Head of caudate nucleus (tissue), 42 donors: ENCODE results near the gene SULT1C3.

ENCODE experiments used
- DNase-seq, 42 donors: peaks; one replicate each; pipeline versions ENCODE4 v3.0.0 to v3.0.0-alpha.2; 2020 to 2021; ENCODE audit warnings: mixed read lengths in 7 of 42
- intact Hi-C: fragments of 100-400 bp; cut with DNase I; formaldehyde crosslinking; loops from one replicate; pipeline ENCODE4 v1.15.0; 2022

SULT1C3 gene

DNA sequence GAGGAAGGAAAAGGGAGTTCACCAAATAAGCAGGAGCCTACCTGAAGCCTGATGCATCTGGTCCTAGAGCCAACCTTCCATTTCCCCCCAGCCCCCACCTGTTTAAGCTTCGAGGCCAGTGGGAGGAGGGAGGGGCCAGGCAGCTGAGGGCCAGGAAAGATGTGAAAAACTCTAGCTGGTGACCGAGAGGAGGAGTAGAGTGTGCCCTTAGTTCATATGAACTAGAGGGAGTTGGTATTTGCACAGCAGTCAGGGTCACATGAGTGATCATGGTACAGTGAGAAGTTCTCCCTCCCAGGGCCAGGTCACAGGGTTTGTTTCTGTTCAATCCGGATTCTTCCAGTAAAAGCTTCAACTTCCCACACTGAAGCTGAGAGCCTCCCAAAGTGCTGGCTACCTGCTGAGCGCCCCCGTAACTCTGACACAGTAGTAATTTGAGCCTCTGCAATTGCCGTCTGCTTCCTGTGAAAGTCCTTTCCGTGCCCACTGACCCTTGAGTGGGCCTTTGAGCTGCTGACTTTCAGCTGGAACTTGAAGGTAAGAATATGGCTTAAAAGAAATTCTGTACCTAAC lies 48.9 kb downstream of the SULT1C3 start, which contains the start of gene SULT1C2:
Gene SULT1C2, plus strand, starts transcription at position 362 of the 573 bp plus-strand sequence. CDS start 4,773 bp downstream, outside the sequence.
- intact Hi-C loops = no loop called here
- peak in 4 of 42 donors; percentile 2 to 43 (median 10) for DNase-seq

DNA sequence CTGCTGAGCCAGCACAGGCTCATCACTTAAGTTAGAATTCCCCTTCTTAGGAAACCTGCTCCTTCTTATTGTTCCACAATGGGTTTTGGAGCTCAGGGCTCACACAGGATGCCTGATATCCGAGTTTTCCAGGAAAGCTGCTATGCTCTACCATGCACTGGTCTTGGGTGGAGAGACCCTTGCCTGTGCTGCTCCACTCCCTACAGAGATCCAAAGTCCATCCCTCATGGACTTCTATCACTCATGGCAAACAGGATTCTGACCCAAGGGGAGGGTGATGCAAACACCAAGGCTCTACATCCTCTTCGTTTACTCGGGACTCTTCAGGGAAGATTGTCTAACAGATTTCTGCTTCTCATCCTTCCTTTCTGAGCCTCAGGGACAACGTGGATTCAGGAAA lies 54.1 kb downstream of the SULT1C3 start:
- DNase-seq = no peak
- intact Hi-C loops = no loop called here

DNA sequence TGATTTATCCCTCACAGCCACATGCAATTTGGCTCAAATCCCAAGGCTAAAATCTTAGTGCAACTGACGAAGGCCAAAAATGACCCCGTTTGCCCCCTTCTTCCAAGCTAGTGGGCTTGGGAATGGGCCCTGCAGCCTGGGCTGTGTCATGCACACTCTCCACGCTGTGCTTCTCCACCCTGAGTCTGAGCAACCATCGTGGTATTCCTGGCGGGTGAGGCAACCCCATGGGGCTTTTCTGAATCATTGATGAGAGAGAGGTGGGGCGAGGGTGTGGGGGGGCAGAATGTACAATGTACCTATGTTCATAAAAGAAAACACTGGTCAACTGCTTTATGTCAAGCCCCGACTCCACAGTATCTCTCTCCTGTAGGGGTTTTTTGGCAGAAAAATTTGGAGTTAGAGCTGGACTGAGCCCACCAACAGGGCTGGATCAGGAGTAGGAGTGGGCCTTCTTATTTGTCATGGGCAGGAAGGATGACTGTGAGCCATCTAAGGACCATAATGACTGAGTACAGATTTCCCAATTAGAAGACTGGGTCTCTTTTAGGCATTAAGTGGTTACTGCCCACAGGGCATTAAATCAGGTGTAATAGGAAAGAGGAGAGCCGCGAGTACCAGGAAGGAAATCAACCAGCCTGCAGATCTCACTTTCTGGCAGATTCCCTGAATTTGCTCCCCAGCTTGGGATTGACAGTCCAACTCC lies 57.8 kb downstream of the SULT1C3 start:
- DNase-seq = no peak
- intact Hi-C loops = no loop called here

DNA sequence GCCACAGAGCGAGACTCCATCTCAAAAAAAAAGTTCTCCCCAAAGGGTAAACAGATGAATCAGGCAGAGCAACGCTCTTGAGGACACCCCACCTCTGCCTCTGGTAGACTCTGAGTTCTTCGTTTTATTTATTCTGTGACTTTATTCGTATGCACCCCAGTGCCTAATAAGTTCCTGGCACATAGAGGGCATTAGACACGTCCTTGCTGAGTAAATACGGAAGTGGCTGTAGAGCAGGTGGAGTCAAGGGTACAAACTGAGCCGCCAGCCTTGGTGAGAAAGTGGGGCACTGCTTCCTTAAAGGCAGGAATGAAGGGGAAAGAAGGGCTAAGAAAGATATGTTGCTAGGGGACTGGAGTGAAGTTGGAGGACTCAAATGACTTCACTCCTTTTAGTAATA lies 61.8 kb downstream of the SULT1C3 start:
- intact Hi-C loops = no loop called here
- no peak for DNase-seq

DNA sequence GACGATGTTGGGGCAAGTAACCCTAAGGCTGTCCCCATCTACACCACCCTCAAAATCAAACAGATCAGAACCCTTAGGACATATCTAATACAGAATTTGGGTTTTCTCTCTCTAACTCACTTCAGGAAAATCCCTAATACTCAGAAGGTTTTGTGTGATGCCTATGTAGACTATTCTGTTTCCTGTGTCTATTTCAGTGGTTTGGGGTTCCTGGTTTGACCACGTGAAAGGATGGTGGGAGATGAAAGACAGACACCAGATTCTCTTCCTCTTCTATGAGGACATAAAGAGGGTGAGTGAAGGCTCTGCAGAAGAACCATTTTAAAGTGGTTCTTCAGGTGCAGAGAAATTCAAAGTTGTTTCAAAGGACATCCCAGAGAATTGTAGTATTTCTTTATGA lies 65.2 kb downstream of the SULT1C3 start:
- intact Hi-C loops = no loop called here
- DNase-seq = no peak

DNA sequence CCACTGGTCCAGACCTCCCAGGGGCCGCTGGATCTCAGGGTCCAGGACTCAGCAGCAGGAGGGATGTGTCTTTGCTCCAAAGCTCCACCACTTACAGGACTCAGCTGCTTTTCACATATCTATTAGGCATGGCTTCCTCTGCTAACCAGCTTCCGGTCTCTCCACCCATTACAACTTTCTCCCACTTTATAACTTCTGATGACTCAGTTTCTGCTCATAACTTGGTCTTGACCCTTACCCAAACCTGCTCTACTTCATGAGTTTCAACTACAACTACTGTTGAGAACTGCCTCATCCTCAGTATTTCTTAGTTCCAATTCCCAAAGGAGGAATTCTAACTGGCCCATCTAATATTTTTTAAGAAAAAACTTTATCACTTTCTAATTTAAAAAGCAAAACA lies 66.1 kb downstream of the SULT1C3 start:
- no peak for DNase-seq
- intact Hi-C loops = no loop called here

DNA sequence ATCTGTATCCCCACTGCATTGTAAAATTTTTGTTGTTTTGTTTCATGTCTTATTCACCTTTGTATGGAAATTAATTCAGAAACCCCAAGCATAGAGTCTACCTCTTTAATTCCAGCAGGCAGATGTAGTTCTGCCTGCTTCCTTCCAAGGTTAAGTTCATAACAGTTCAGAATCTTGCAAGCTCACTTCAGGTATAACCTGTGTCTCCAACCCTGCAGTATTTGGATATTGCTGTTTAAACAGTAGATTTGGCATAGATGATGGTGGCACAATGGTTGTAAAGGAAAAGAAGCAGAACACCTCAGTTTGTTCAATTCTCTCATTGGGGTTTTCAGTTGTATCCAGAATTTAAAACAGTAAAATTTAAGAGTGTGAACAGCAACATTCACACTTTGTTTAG lies 70.1 kb downstream of the SULT1C3 start:
- no peak for DNase-seq
- intact Hi-C loops = no loop called here
